DMS114 treated with DMSO at 0.1 percent for 48 hours (cell line): ENCODE results near the gene PLEKHN1.

Source experiments
- DNase-seq: peaks from one replicate; lab custom pipeline; 2025; ENCODE audit not compliant: unreplicated experiment; lab: John Stamatoyannopoulos, UW

PLEKHN1 gene

DNA sequence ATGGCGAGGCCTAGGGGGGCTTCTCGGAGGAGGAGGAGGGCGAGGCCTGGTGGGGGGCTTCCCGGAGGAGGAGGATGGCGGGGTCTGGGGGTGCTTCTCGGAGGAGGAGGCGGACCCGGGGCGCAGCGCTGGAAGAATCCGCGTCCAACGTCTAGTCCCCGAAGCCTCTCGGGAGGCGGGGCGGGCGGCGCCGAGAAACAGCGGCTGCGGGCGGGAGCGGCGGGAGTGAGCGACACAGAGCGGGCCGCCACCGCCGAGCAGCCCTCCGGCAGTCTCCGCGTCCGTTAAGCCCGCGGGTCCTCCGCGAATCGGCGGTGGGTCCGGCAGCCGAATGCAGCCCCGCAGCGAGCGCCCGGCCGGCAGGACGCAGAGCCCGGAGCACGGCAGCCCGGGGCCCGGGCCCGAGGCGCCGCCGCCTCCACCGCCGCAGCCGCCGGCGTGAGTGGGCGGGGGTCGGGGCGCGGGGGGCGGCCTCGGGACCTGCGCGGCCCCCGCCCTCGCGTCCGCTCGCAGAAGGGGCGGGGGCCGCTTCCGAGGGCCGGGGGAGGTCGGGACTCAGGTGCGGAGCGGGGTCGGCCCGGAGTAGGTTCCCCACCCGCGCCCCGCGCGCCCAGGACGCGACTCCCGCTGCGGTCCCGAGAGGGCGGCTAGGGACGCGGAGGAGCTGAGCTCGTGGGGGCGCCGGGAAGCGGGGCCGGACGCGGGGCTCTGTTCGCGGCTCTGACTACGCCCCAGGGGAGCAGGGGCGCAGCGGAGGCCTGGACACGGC lies 5.7 kb upstream of the PLEKHN1 start, which contains the start of gene KLHL17:
KLHL17 (plus strand) TSS at position 222 of the 769 bp plus-strand sequence; CDS start at position 332, 110 bp downstream.
- DNase-seq: peak; percentile 31

- DNase-seq: no peak
These were observed 5.1 kb upstream of the PLEKHN1 start for GRCh38 chr1:961132-961669.

DNA sequence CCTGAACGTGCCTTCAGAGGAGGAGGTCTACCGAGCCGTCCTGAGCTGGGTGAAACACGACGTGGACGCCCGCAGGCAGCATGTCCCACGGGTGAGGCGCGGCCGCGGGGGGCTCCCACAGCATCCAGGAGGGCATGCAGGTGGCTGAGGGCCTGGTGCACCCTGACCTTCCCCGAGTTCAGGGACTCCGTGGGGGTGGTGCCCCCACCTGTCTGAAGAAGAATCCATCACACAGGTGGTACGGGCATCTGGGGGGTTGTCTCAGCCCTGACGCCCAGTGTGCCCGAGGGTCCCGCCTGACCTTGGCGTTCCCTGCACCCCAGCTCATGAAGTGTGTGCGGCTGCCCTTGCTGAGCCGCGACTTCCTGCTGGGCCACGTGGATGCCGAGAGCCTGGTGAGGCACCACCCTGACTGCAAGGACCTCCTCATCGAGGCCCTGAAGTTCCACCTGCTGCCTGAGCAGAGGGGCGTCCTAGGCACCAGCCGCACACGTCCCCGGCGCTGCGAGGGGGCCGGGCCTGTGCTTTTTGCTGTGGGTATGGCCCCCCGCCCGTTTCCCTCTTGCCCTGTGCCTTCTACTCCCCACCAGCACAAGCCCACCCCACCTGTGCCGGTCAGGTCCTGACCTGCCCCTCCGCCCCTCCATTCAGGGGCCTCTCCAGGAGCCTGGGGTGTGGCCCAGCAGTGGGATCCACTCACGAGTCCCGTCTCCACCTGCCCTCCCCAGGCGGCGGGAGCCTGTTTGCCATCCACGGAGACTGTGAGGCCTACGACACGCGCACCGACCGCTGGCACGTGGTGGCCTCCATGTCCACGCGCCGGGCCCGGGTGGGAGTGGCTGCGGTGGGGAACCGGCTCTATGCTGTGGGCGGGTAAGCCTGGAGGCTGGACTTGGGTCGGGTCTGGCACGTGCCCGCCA lies 3.6 kb upstream of the PLEKHN1 start:
- DNase-seq: no peak

- no peak for DNase-seq
These were observed 3.0 kb upstream of the PLEKHN1 start for GRCh38 chr1:963301-963651.

- no peak for DNase-seq
These were observed 2.3 kb upstream of the PLEKHN1 start for GRCh38 chr1:963746-964525.

GRCh38 chr1:964691-965525 lies 1.4 kb upstream of the PLEKHN1 start:
- DNase-seq: no peak

GRCh38 chr1:965526-966134 lies 652 bp upstream of the PLEKHN1 start:
- DNase-seq: no peak

- peak; percentile 30 for DNase-seq
These were observed 520 bp downstream of the PLEKHN1 start for GRCh38 chr1:966704-967300.

DNA sequence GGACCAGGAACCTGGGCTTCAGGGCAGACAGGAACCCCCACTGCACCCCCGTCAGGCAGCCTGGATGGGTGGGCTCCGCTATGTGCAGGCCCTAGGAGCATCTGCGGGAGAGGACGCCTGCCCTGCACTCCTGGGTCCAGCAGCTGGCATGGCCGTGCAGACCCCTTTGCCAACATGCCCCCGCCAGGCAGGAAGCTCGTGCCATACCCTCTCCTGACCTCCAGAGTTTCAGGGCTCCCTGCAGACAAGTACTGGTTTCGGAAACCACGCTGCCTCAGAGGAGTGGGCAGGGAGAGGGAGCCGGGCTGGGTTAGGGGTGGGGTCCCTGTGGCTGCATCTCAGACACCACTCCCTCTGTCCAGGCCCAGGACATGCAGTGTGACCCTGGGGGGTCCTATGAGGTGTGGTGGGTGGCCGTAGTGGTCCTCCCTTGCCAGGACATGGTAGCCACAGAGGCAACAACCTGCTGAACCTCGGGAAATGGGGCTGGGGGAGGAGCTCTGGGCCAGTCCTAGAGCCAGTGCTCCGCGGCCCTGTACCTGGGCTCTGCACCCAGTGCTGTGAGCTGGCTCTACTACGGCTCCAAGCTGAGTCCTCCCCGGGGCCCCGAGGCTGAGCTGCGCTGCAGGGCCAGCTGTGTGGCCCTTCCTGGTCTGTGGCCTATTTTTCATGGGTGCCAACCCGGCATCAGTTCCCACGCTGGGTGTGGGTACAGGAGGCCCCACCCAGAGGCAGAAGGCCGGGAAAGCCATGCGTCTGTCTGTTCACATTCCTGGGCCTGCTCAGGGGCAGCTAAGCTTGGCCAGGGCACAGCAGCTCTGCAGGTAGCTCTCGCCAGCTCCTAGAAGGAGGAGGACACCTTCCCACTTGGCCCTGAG lies 1.4 kb downstream of the PLEKHN1 start:
- no peak for DNase-seq

GRCh38 chr1:969260-969855 lies 3.1 kb downstream of the PLEKHN1 start:
- no peak for DNase-seq

DNA sequence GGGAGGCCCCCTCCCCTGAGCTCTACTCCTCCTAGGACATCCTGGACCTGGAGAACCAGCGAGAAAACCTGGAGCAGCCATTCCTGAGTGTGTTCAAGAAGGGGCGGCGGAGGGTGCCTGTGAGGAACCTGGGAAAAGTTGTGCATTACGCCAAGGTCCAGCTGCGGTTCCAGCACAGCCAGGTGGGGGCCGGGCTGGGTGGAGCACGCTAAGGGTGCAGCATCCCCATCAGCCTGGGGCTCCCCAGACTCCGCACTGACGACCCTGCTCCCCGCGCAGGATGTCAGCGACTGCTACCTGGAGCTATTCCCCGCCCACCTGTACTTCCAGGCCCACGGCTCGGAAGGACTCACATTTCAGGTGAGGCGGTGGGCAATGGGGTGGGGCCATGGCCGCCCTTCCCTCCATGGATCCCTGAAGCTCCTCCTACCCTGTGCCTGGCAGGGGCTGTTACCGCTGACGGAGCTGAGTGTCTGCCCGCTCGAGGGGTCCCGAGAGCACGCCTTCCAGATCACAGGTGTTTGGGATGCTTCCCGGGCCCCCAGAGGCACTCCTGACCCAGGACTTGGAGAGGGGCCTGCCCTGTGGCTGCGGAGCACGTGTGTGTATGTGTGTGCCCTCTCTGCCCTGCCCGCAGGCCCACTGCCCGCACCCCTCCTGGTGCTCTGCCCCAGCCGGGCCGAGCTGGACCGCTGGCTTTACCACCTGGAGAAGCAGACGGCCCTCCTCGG lies 4.1 kb downstream of the PLEKHN1 start:
- no peak for DNase-seq

DNA sequence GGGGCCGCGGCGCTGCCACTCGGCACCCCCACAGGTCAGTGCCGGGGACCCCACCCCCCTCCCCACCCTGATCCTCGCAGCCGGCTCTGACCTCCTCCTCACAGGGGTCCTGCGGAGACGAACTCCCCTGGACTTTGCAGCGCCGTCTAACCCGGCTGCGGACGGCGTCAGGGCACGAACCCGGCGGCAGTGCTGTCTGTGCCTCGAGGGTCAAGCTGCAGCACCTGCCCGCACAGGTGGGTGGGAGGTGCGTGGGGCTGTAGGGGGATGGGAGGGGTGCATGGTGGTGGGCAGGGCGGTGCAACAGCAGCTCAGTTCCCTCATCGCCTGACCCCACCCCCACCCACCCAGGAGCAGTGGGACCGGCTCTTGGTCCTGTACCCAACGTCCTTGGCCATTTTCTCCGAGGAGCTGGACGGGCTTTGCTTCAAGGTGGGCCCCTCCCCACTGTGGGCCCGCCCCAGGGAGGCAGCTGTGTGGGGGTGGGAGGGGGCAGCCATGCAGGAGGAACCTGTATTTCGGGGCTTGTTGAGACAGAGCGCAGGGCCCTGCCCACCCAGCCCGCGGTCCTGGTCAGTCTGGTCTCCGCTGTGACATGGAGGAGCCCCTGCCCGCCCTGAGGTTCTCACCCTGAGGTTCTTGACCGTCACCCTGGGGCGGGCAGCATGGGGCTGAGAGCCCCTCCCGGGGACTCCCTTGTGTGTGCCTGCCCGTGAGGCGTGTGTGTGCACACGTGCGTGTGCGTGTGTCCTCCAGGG lies 4.9 kb downstream of the PLEKHN1 start:
- no peak for DNase-seq

GRCh38 chr1:971751-972506 lies 5.6 kb downstream of the PLEKHN1 start:
- no peak for DNase-seq

GRCh38 chr1:972726-973458 lies 6.6 kb downstream of the PLEKHN1 start:
- DNase-seq: no peak
